ENCODE measurements around the gene ZRANB3. TPM values are rescaled to one million over a fixed set of nuclear protein-coding genes. Genes with fewer than 3 reads are reported as not detected.

ZRANB3 gene
- total RNA-seq, 1 experiment from 2014 or later = 15.9 TPM

GRCh38 chr2:135335256-135335655, 195.8 kb downstream of the ZRANB3 start:
- H3K4me3 Mint-ChIP-seq = no peak overlapping the region
- no peaks in the 10 kb centered on the region for H3K27me3 Mint-ChIP-seq (ENCODE audit: low read depth)
- POLR2A ChIA-PET = no interaction called here
- H3K27ac Mint-ChIP-seq = no peak overlapping the region
- TF ChIP-seq ELF4 (CRISPR knock-in tag; IDR thresholded peaks at IDR 0.05; ENCODE audit: low read depth) (no peak), CBFB (CRISPR knock-in tag; IDR thresholded peaks at IDR 0.05; ENCODE audit: low read depth) (no peak), ETV6 (CRISPR knock-in tag; IDR thresholded peaks at IDR 0.05) (no peak), FOXP4 (CRISPR knock-in tag; IDR thresholded peaks at IDR 0.05) (no peak), CTCF (IDR thresholded peaks at IDR 0.05) (no peak), ZSCAN18 (CRISPR knock-in tag; IDR thresholded peaks at IDR 0.05) (no peak), ZNF219 (CRISPR knock-in tag; IDR thresholded peaks at IDR 0.05; ENCODE audit: borderline replicate concordance) (no peak), CREM (CRISPR knock-in tag; IDR thresholded peaks at IDR 0.05) (no peak), ZNF425 (CRISPR knock-in tag; conservative IDR thresholded peaks at IDR 0.05) (no peak), JUN (CRISPR knock-in tag; IDR thresholded peaks at IDR 0.05) (no peak), MXD4 (CRISPR knock-in tag; IDR thresholded peaks at IDR 0.05; ENCODE audit: borderline replicate concordance) (no peak), FOXP1 (CRISPR knock-in tag; IDR thresholded peaks at IDR 0.05; ENCODE audit: borderline replicate concordance) (no peak)
- TF ChIP-seq, protein P1, sequence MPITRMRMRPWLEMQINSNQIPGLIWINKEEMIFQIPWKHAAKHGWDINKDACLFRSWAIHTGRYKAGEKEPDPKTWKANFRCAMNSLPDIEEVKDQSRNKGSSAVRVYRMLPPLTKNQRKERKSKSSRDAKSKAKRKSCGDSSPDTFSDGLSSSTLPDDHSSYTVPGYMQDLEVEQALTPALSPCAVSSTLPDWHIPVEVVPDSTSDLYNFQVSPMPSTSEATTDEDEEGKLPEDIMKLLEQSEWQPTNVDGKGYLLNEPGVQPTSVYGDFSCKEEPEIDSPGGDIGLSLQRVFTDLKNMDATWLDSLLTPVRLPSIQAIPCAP (CRISPR knock-in tag; IDR thresholded peaks at IDR 0.05) = no peak
- TF ChIP-seq, protein P2, sequence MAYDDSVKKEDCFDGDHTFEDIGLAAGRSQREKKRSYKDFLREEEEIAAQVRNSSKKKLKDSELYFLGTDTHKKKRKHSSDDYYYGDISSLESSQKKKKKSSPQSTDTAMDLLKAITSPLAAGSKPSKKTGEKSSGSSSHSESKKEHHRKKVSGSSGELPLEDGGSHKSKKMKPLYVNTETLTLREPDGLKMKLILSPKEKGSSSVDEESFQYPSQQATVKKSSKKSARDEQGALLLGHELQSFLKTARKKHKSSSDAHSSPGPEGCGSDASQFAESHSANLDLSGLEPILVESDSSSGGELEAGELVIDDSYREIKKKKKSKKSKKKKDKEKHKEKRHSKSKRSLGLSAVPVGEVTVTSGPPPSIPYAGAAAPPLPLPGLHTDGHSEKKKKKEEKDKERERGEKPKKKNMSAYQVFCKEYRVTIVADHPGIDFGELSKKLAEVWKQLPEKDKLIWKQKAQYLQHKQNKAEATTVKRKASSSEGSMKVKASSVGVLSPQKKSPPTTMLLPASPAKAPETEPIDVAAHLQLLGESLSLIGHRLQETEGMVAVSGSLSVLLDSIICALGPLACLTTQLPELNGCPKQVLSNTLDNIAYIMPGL (CRISPR knock-in tag; IDR thresholded peaks at IDR 0.05) = no peak
- TF ChIP-seq, protein P3, sequence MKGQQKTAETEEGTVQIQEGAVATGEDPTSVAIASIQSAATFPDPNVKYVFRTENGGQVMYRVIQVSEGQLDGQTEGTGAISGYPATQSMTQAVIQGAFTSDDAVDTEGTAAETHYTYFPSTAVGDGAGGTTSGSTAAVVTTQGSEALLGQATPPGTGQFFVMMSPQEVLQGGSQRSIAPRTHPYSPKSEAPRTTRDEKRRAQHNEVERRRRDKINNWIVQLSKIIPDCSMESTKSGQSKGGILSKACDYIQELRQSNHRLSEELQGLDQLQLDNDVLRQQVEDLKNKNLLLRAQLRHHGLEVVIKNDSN (CRISPR knock-in tag; IDR thresholded peaks at IDR 0.05) = no peak
- DNase-seq (ENCODE audit: low spot score) = no peak
- no peaks in the 10 kb centered on the region for H3K4me1 Mint-ChIP-seq
- ATAC-seq = no peak
- H3K9me3 Mint-ChIP-seq = peaks cover 21% of the 10 kb centered on the region
- H3K36me3 Mint-ChIP-seq = peaks cover 15% of the 10 kb centered on the region
- CTCF ChIA-PET = no interaction called here
